ENCODE measurements around the gene UQCC3. TPM values are rescaled to one million over a fixed set of nuclear protein-coding genes. Genes with fewer than 3 reads are reported as not detected.
"Not testable (repeated sequence)": the region's sequence is repeated elsewhere in the genome, so short reads cannot be mapped to it uniquely, and the experiment has no call there.

UQCC3 gene
- total and polyA plus RNA-seq, 9 donors = 1.6 to 13.7 (median 8.9) TPM

GRCh38 chr11:62669420-62670161 lies 1.9 kb upstream of the UQCC3 start:
- no peak overlapping the region for H3K4me3 ChIP-seq
- intact Hi-C loops (cut with DNase I) = loop anchor here in 2 of 4 donors (5.0 to 10.0 kb wide), 2 partner anchors 58 to 275 kb away; partner anchors contain the start of genes HNRNPUL2 (in 1 of the 2) and TTC9C (in 1 of the 2)
- no peaks in the 10 kb centered on the region for H3K27me3 ChIP-seq
- no peak for TF ChIP-seq CTCF (IDR thresholded peaks at IDR 0.05)
- TF ChIP-seq EP300 (IDR thresholded peaks at IDR 0.05) = no peak
- TF ChIP-seq POLR2A (IDR thresholded peaks at IDR 0.05) = no peak
- WGBS, 3 donors = 58 to 75% (median 66%) methylated on average over 4 of the region's 4 CpGs
- DNase-seq = no peak
- no peaks in the 10 kb centered on the region for H3K9me3 ChIP-seq
- no peak overlapping the region for H3K27ac ChIP-seq
- H3K4me1 ChIP-seq (ENCODE audit: insufficient read depth) = peaks cover 16% of the 10 kb centered on the region
- no peaks in the 10 kb centered on the region for H3K36me3 ChIP-seq

GRCh38 chr11:62671236-62671607 lies 251 bp upstream of the UQCC3 start:
- Histone ChIP-seq H3K36me3 (no peaks in the 10 kb centered on the region), H3K9me3 (no peaks in the 10 kb centered on the region), H3K27ac (peak overlapping the region; percentile 44 to 82), H3K4me1 (ENCODE audit: insufficient read depth) (peaks cover 15% of the 10 kb centered on the region), H3K27me3 (no peaks in the 10 kb centered on the region), H3K4me3 (peak overlapping the region; percentile 83)
- DNase-seq = no peak
- TF ChIP-seq POLR2A (IDR thresholded peaks at IDR 0.05) (no peak), CTCF (IDR thresholded peaks at IDR 0.05) (no peak), EP300 (IDR thresholded peaks at IDR 0.05) (no peak)
- 0 to 1% (median 0%) methylated on average over 17 of the region's 17 CpGs for WGBS, 3 donors
- intact Hi-C loops (cut with DNase I) = loop anchor here in 2 of 4 donors (5.0 to 10.0 kb wide), 2 partner anchors 56 to 276 kb away; partner anchors contain the start of genes HNRNPUL2 (in 1 of the 2) and TTC9C (in 1 of the 2)

- Histone ChIP-seq H3K4me3 (no peak overlapping the region), H3K27ac (no peak overlapping the region), H3K27me3 (no peaks in the 10 kb centered on the region), H3K9me3 (no peaks in the 10 kb centered on the region), H3K4me1 (ENCODE audit: insufficient read depth) (peaks cover 11% of the 10 kb centered on the region), H3K36me3 (no peaks in the 10 kb centered on the region)
- no peak for DNase-seq
- WGBS, 3 donors = 68 to 70% (median 69%) methylated on average over 2 of the region's 2 CpGs
- intact Hi-C loops (cut with DNase I) = loop anchor here in 2 of 4 donors (5.0 to 10.0 kb wide), 2 partner anchors 54 to 278 kb away; partner anchors contain the start of genes HNRNPUL2 (in 1 of the 2) and TTC9C (in 1 of the 2)
- TF ChIP-seq EP300 (IDR thresholded peaks at IDR 0.05) = no peak
- TF ChIP-seq CTCF (IDR thresholded peaks at IDR 0.05) = no peak
- no peak for TF ChIP-seq POLR2A (IDR thresholded peaks at IDR 0.05)
Observed at GRCh38 chr11:62673196-62673525, 1.7 kb downstream of the UQCC3 start.

- 87 to 97% (median 91%) methylated on average over 10 of the region's 10 CpGs for WGBS, 3 donors
- not testable (repeated sequence) for DNase-seq, H3K36me3 ChIP-seq, H3K9me3 ChIP-seq, H3K27me3 ChIP-seq, H3K27ac ChIP-seq, H3K4me3 ChIP-seq
- intact Hi-C loops (cut with DNase I) = loop anchor here in 2 of 4 donors (5.0 to 10.0 kb wide), 2 partner anchors 52 to 281 kb away; partner anchors contain the start of genes HNRNPUL2 (in 1 of the 2) and TTC9C (in 1 of the 2)
- peaks cover 11% of the 10 kb centered on the region for H3K4me1 ChIP-seq (ENCODE audit: insufficient read depth)
Observed at GRCh38 chr11:62675415-62675814, 3.9 kb downstream of the UQCC3 start.

GRCh38 chr11:62676698-62677097 lies 5.2 kb downstream of the UQCC3 start:
- intact Hi-C loops (cut with DNase I) = loop anchor here in 2 of 4 donors (5.0 to 10.0 kb wide), 2 partner anchors 51 to 282 kb away; partner anchors contain the start of genes HNRNPUL2 (in 1 of the 2) and TTC9C (in 1 of the 2)
- no peaks in the 10 kb centered on the region for H3K9me3 ChIP-seq
- no peak for DNase-seq
- WGBS, 3 donors = 25 to 26% (median 26%) methylated on average over 6 of the region's 6 CpGs
- no peak overlapping the region for H3K4me3 ChIP-seq
- no peak overlapping the region for H3K27ac ChIP-seq
- no peaks in the 10 kb centered on the region for H3K27me3 ChIP-seq
- no peak for TF ChIP-seq POLR2A (IDR thresholded peaks at IDR 0.05)
- TF ChIP-seq CTCF (IDR thresholded peaks at IDR 0.05) = no peak
- TF ChIP-seq EP300 (IDR thresholded peaks at IDR 0.05) = no peak
- peaks cover 8% of the 10 kb centered on the region for H3K4me1 ChIP-seq (ENCODE audit: insufficient read depth)
- H3K36me3 ChIP-seq = no peaks in the 10 kb centered on the region
